Uterus (tissue), 4 donors: Measurements from ENCODE around the gene PTPRE. TPM values are rescaled to one million over a fixed set of nuclear protein-coding genes. Genes with fewer than 3 reads are reported as not detected.

Experiments
- DNase-seq, 2 donors: peaks; one replicate each; pipeline ENCODE4 v3.0.0-alpha.2; 2019 to 2020
- H3K27ac ChIP-seq, 2 donors: fragments of 200-600 bp; sonication (generic); 1 replicate in 1 of 2; 2 replicates in 1 of 2; pipeline ENCODE4 v1.5.1; 2016 to 2018
- H3K27me3 ChIP-seq, 2 donors: fragments of 200-600 bp; sonication (generic); one replicate each; pipeline ENCODE4 v1.5.1; 2018 to 2019; ENCODE audit warnings: control low read depth in 1 of 2
- H3K36me3 ChIP-seq, 2 donors: fragments of 200-600 bp; sonication (generic); one replicate each; pipeline ENCODE4 v1.5.1; 2019; ENCODE audit warnings: control low read depth in 1 of 2
- H3K4me1 ChIP-seq, 2 donors: fragments of 200-600 bp; sonication (generic); one replicate each; pipeline ENCODE4 v1.5.1; 2018 to 2019; ENCODE audit warnings: control low read depth in 1 of 2
- H3K4me3 ChIP-seq, 2 donors: fragments of 200-600 bp; sonication (generic); 1 replicate in 1 of 2; 2 replicates in 1 of 2; pipeline ENCODE4 v1.5.1; 2018 to 2019; ENCODE audit warnings: mild to moderate bottlenecking in 1 of 2
- H3K9me3 ChIP-seq, 2 donors: fragments of 200-600 bp; sonication (generic); one replicate each; pipeline ENCODE4 v1.5.1; 2019; ENCODE audit warnings: control low read depth in 1 of 2
- POLR2A ChIP-seq, 2 donors: fragments of 450-650 bp; IDR thresholded peaks; one replicate each; pipeline ENCODE4 v1.6.1; 2016; ENCODE audit warnings: antibody characterized with exemption in 2 of 2, mild to moderate bottlenecking in 1 of 2, moderate library complexity in 1 of 2
- intact Hi-C: fragments of 100-400 bp; cut with DNase I; formaldehyde crosslinking; loops from one replicate; pipeline ENCODE4 v1.15.1; 2023; ENCODE audit warnings: low total_unique reads
- total RNA-seq, 4 donors: library from RNA; depleted of rRNA in 3 of 4; stranded (reverse); fragments of >200 nt in 3 of 4; gene quantifications; one replicate each; pipeline versions ENCODE4 v1.1.0 to v1.2.4, GENCODE V29; 2014 to 2023
- TF ChIP-seq, protein P1 (sequence below), 4 experiments: fragments of 200-600 bp in 2 of 4; fragments of 450-650 bp in 2 of 4; sonication (generic) in 2 of 4; IDR thresholded peaks; one replicate each; pipeline ENCODE4 v1.5.1; 2016 to 2019; ENCODE audit warnings: antibody characterized with exemption in 4 of 4, mild to moderate bottlenecking in 2 of 4, moderate library complexity in 1 of 4
- donor health status: DM: yes; HTN: yes; CAD: no.

The PTPRE gene
- total RNA-seq, 4 donors from 2014 or later, result 9.4 to 18.9 (median 16.3) TPM

DNA sequence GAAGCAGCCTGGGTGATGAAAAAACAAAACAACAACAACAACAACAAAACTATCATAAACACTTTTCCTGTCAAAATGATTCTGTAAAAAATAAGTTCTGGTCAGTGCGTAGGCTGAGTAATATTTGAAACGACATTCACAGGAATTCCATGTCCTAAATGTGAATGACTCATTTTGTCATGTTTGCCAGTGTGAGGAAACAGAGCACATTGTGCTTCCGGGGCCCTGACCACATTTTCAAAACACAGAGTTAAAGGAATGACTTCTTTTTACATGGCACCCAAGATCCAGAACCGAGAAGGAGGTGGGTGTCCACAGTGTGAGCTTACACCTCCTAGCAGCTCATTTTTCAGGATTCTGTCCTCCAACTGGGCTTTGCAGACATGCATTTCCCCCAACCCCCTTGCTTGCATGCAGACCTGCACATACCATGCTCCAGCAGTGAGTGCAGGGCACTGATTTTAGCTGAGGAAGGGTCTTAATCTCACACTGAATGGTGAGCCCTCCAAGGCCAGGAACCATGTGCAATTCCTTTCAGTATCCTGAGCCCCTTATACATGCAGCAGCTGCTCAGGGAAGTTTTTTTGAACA lies 17.2 kb upstream of the PTPRE start:
- H3K27me3 ChIP-seq, result no peaks in the 10 kb centered on the region
- no peak for TF ChIP-seq POLR2A (IDR thresholded peaks at IDR 0.05)
- TF ChIP-seq, protein P1, sequence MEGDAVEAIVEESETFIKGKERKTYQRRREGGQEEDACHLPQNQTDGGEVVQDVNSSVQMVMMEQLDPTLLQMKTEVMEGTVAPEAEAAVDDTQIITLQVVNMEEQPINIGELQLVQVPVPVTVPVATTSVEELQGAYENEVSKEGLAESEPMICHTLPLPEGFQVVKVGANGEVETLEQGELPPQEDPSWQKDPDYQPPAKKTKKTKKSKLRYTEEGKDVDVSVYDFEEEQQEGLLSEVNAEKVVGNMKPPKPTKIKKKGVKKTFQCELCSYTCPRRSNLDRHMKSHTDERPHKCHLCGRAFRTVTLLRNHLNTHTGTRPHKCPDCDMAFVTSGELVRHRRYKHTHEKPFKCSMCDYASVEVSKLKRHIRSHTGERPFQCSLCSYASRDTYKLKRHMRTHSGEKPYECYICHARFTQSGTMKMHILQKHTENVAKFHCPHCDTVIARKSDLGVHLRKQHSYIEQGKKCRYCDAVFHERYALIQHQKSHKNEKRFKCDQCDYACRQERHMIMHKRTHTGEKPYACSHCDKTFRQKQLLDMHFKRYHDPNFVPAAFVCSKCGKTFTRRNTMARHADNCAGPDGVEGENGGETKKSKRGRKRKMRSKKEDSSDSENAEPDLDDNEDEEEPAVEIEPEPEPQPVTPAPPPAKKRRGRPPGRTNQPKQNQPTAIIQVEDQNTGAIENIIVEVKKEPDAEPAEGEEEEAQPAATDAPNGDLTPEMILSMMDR (IDR thresholded peaks at IDR 0.05), result no peak
- H3K9me3 ChIP-seq, result no peaks in the 10 kb centered on the region
- H3K36me3 ChIP-seq, result no peaks in the 10 kb centered on the region
- H3K27ac ChIP-seq, result no peak overlapping the region
- H3K4me3 ChIP-seq, result no peak overlapping the region
- no peaks in the 10 kb centered on the region for H3K4me1 ChIP-seq
- intact Hi-C loops, result no loop called here
- no peak for DNase-seq

DNA sequence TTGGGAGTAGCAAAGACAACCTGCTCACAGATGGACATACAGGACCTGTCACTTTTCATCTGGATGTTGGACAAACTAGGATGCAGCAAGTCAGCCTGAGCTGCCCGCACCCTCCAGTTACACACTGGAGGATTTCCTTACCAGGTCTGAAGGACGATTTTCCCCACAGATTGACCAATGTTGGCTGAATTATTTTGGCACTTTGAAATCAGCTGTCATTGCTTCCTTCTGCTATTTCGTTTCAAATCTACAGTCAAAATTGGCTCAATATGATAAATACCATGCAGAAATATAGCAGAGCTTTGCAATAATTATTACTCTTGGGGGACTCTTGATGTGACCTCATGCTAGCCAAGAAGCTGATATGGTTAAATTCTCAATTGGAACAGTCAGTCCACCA lies 16.7 kb upstream of the PTPRE start:
- no peak for DNase-seq
- Histone ChIP-seq H3K9me3 (no peaks in the 10 kb centered on the region), H3K4me1 (no peaks in the 10 kb centered on the region), H3K27me3 (no peaks in the 10 kb centered on the region), H3K27ac (no peak overlapping the region), H3K4me3 (no peak overlapping the region), H3K36me3 (no peaks in the 10 kb centered on the region)
- TF ChIP-seq POLR2A (IDR thresholded peaks at IDR 0.05), result no peak
- TF ChIP-seq, protein P1 (IDR thresholded peaks at IDR 0.05), result no peak
- intact Hi-C loops, result no loop called here

DNA sequence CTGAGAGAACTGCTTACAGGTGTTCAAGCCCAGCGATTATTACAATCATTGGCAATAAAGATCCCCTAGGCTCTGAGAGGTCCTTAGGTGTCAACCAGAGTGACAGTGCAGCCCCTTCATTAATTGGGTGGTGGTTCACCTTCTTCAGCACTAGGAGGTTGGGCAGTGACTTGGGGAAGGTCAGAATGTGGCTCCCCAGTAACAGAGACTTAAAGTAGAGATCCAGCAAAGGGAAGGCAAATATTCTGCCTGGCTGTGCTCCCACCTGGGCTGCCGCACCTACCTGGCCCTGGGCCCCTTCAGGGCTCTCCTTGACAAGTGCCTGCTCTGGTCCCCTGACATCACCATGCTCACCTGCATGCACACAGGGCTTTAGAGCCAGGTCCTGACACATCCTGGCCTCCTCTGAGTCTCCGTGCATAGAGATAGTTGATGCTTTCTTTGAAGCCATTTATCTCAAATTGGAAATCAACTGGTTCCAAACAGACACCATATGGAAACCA lies 16.0 kb upstream of the PTPRE start:
- DNase-seq, result no peak
- H3K4me3 ChIP-seq, result no peak overlapping the region

DNA sequence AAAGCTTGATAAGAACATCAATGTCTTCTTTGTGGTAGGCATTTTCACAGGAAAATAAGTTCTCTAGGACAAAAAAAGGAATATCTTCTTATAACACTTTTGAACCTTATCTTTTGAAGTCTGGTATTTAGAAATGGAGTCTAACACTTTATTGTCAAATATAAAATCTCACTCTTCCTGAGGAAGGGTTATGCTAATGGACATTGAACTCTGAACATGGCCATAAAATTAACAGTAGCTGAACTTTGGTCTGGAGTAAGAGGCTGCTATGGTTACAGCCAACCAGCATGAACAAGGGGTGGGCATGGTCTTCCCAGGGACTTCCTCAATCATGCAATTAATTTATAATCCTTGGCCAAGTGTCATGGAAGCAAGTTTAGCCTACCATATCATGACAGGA lies 14.2 kb upstream of the PTPRE start, which contains the start of gene CLRN3:
TSS of gene CLRN3 (minus strand) at position 199 of the 400 bp plus-strand sequence. CDS start at position 42, 157 bp downstream.
- intact Hi-C loops, result no loop called here
- H3K9me3 ChIP-seq, result peaks cover 0 to 2% of the 10 kb centered on the region in 2 donors
- H3K36me3 ChIP-seq, result no peaks in the 10 kb centered on the region
- no peaks in the 10 kb centered on the region for H3K4me1 ChIP-seq
- no peak for TF ChIP-seq POLR2A (IDR thresholded peaks at IDR 0.05)
- TF ChIP-seq, protein P1 (IDR thresholded peaks at IDR 0.05), result no peak
- DNase-seq, result no peak
- H3K4me3 ChIP-seq, result no peak within 1 kb of the TSS
- no peak within 1 kb of the TSS for H3K27ac ChIP-seq
- H3K27me3 ChIP-seq, result no peaks in the 10 kb centered on the region

More for the DNA sequence above, 16.0 kb upstream of the PTPRE start:
- Histone ChIP-seq H3K27me3 (no peaks in the 10 kb centered on the region), H3K36me3 (no peaks in the 10 kb centered on the region), H3K4me1 (no peaks in the 10 kb centered on the region), H3K9me3 (no peaks in the 10 kb centered on the region), H3K27ac (no peak overlapping the region)
- intact Hi-C loops, result no loop called here
- TF ChIP-seq, protein P1 (IDR thresholded peaks at IDR 0.05), result no peak

DNA sequence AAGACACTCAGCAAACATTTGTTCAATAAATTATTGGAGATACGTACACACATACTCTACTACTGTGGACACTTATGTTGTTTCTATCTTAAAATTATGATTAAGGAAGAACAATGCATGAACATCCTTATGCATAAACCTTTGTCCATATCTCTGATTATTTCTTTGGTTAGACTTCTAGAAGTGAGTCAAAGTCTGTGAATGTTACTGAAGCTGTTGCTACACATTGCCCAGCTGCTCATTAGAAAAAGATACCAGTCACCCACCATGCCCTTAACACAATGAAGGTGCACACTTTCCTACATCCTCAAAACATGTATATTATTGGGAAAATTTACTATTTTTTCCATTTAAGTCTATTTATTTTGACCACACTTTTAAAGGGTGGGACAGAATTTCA lies 12.8 kb upstream of the PTPRE start:
- TF ChIP-seq, protein P1 (IDR thresholded peaks at IDR 0.05), result no peak
- no peak for TF ChIP-seq POLR2A (IDR thresholded peaks at IDR 0.05)
- Histone ChIP-seq H3K27ac (no peak overlapping the region), H3K4me1 (no peaks in the 10 kb centered on the region), H3K4me3 (no peak overlapping the region), H3K9me3 (peaks cover 0 to 2% of the 10 kb centered on the region in 2 donors), H3K36me3 (no peaks in the 10 kb centered on the region), H3K27me3 (no peaks in the 10 kb centered on the region)
- no peak for DNase-seq
- intact Hi-C loops, result no loop called here
